Uterus (tissue), 2 donors: ENCODE results near the gene ALKBH6.

ENCODE experiments used
- CTCF ChIP-seq, 4 experiments: fragments of 200-600 bp in 2 of 4; fragments of 450-650 bp in 2 of 4; sonication (generic) in 2 of 4; IDR thresholded peaks; one replicate each; pipeline ENCODE4 v1.5.1; 2016 to 2019; ENCODE audit warnings: antibody characterized with exemption in 4 of 4, mild to moderate bottlenecking in 2 of 4, moderate library complexity in 1 of 4
- POLR2A ChIP-seq, 2 donors: fragments of 450-650 bp; IDR thresholded peaks; one replicate each; pipeline ENCODE4 v1.6.1; 2016; ENCODE audit warnings: antibody characterized with exemption in 2 of 2, mild to moderate bottlenecking in 1 of 2, moderate library complexity in 1 of 2

- TF ChIP-seq CTCF (IDR thresholded peaks at IDR 0.05) (no peak), POLR2A (IDR thresholded peaks at IDR 0.05) (no peak)
These were observed 20.9 kb downstream of the ALKBH6 start for GRCh38 chr19:35992907-35993765.
